Activated naive CD8-positive, alpha-beta T cell treated with anti-CD3 and anti-CD28 coated beads, Interleukin-2, amount 50 U/mL, for 16 hours (primary cell): Measurements from ENCODE around the gene LDLRAD4.

Experiments used
- DNase-seq: peaks from one replicate; pipeline ENCODE4 v3.0.0-alpha.2; 2020; ENCODE audit warnings: low read depth, low spot score

Gene LDLRAD4

DNA sequence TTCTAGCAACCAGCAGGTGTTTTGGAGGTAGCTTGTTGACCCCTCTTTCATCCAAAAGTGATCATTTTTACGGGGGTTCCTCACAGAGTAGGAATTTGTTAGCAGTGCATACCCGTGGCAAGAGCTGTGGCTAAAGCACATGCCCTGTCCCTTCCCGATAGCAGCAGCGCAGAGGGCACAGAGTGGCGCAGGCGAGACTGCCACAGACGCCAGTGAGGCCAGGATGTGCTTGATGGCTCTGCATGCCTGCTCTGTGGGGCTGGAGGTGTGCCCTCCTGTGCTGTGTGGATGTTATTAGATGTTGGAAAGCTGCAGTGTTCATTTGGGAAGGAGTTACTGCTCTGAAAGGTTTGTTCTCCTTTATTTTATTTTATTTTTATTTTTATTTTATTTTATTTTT, 354.2 kb downstream of the LDLRAD4 start:
- DNase-seq, result no peak

DNA sequence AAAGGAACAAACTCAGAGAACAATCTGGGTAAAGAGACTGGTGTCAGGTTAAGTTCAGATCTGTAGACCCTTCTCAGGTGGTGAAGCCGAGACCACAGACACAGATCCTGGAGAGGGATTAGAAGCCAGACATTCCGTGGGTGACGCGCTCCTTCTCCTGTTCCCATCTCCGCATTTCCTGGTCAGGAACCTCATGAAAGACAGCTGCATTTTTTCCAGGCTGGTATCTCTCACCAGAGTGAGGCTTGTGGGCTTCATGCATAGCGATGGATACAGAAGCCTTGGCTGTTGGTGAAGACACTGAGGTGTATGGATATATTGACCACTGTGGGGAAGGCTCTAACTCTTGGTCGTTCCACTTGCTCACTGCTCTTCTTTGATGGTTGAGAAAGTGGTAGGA, 355.2 kb downstream of the LDLRAD4 start:
- DNase-seq, result no peak

DNA sequence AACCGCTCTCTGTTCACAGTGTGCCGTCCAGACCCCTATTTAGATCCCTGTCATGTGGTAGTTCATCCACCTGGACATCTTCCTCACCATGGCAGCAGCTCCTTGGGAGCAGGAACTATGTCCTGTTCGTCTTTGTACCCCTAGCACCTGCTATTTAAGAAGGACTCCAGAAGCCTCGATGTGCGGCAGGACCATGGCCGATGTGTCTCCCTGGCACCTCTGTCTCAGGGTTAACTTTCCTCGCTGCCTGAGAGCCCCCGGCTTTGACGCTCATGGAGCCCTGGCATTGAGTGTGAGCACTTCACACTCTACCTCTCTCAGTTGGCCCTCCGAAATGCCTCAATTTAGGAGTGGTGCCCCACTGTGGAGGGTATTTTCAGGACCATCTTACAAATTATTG, 355.8 kb downstream of the LDLRAD4 start:
- no peak for DNase-seq

DNA sequence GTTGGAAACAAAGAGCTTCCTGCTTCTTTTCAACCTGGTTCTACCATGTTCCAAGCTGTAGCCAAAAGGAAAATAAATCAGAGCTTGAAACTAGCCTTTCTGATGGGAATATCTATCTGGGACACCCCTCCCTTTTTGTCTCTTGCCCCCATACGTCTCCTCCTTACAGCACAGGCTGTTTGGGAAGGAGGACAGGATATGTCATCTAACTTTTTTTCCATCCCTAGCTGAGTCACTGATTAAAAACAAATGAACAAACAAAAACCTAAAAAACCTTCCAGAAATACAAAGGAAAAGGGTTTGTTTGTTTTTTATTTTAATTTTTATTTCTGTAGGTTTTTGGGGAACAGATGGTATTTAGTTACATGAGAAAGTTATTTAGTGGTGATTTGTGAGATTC, 356.2 kb downstream of the LDLRAD4 start:
- DNase-seq, result no peak

DNA sequence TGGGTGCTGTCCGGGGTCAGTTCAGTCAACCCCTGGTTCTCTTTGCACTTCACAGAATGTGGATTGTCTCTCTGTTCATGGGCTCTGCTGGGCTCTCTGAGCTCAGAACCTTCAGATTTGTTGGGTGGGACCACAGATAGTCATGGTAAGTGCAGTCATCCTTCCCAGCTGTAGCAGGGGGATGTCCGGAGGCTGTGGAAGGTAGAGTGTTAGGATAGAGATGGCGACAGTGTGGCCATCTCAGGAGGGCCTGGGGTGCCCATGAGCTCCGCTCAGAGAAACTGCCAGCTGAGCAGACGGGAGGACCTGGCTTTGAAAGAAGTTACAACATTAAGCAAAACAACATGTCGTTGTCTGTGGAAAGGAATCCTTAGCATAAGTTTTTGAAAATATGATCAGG, 358.0 kb downstream of the LDLRAD4 start:
- no peak for DNase-seq

DNA sequence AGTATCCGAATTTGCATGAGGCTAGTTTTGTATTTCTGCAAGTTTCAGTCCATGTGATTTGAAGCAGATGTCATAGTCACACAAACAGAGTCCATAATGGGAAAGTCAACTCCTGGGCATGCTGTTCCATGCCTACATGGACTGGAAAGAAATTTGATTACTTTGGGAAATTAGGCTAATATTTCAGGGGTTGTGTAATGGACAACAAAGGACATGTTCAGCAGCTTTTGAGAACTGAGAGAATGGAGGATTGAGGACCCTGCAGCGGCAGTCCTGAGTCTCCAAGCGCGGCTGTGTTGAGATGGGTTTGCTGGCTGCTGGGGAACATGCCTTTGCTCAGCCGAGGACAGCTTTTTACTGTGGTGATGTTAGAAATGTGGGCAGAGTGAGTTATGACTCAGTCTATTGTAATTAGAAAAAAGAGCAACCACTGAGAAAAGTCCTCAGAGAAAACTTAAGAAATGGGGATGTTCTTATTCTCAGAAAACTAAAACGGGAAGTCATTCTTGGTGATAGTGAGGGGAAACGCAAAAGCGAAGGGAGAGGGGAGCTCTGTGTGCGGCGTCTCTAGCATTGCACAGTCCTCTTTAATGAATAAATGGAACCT, 358.6 kb downstream of the LDLRAD4 start:
- no peak for DNase-seq

DNA sequence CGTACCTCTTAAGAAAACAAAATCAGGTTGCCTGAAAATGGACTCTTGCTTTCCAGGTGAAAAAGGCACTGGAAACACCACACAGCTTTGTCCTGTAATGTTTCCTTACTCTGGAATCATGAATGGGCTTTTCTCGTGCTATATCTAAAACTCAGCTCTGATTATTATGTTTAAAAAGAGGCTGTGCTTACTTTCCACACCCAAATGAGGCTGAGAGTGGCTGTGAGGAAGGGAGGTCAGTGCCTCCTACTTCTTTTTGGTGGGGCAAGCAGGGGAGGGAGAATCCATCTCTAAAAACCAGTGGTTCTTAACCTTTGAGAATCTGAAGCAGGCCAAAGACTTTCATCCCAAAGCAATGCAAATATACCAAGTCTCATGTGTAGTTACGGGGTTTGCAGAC, 359.2 kb downstream of the LDLRAD4 start:
- no peak for DNase-seq

DNA sequence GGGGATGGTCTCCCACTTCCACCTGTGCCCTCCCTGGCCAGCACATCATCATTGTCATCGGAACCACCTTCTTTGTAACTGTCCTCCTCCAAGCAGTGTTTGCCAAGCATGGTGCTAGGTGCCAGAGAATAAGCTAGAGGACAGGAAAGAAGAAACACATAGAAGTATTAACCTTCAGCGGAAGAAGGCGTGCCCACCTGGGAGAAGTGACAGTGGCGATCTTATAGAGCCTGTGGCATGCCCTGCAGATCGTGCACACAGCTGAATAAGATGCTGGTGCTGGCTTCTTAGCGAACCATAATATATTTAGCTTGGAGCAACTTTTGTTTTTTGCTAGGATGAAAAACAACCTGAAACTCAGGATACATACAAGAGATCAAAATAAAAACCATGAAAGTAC, 359.8 kb downstream of the LDLRAD4 start:
- no peak for DNase-seq

DNA sequence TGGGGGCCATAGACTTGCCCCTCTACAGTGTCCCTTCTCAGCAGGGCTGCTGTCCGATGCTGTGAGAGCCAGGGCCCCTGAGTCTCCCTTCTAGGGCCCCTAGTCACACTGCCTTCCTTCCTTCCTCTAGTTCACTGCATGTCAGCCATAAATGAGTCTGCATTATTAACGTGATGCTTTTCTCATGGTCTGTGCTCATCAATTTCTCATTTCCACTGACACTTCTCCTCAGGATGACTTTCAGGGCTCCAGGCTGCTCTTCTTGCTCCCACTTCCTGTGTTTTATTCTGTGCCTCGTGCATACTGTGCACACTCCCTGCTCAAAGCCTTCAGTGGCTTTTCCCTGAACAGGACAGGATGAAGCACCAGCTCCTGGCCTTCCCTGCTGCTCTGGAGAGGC, 361.3 kb downstream of the LDLRAD4 start:
- DNase-seq, result no peak

DNA sequence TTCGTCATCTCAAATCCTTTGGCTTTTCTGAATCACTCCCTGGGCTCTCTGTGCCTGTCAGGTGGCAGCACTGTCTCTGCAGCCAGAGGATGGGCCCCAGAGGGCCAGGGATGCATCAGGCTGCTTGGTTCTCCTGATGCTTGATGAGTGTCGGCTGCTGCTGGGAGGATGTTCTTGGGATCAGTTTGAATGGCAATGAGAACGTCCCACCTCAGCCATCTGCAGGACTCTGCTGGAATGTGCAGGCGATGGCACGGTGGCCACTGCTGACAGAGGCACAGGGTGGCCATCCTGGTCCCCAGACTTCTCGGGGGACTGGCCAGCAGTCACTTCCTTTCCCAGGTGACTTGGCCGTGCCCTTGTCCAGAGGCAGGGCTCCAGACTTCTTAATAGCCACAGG, 361.8 kb downstream of the LDLRAD4 start:
- DNase-seq, result no peak

DNA sequence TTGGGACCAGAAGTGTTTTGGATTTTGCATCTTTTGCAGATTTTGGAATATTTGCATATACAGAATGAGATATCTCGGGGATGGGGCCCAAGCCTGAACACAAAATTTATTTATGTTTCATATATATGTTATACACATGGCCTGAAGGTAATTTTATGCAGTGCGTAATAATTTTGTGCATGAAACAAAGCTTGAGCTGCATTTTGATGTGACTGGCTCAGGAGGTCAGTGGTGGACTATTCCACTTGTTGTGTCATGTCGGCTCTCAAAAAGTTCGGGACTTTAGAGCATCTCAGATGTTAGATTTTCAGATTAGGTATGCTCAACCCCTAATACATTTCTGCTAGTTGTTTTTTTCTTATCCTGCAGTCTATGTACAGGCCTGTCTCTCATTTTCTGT, 362.4 kb downstream of the LDLRAD4 start:
- no peak for DNase-seq

DNA sequence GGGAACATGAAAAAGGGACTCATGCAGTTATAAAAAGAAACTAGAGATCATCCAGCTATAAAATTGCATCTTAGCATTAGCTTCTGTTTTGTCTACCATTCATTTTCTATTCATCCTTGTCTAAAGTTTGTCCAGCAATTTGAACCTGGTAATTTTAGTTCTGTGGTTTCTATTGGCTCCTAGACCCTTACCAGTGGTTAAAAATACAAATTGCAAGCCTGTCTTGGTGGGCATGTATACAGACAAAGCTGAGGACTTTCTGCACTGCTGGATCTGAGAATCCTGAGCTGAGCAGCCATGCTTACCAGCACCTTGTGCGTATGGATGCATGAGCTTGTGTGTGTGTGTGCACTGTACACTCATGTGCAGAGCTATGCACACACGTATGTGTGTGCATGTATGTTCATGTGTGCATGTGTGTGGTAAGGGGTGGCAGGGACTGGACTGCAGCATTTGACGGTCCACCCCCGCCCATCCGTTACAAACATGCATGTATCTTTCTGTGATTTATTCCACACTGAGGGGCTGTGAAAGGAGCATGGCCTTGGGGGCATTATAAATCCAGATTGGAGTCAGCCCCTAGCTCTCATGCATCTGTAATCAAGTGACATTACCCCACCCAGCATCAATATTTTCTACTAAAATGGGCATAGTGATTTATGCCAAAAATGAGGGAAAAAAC, 363.1 kb downstream of the LDLRAD4 start:
- no peak for DNase-seq

DNA sequence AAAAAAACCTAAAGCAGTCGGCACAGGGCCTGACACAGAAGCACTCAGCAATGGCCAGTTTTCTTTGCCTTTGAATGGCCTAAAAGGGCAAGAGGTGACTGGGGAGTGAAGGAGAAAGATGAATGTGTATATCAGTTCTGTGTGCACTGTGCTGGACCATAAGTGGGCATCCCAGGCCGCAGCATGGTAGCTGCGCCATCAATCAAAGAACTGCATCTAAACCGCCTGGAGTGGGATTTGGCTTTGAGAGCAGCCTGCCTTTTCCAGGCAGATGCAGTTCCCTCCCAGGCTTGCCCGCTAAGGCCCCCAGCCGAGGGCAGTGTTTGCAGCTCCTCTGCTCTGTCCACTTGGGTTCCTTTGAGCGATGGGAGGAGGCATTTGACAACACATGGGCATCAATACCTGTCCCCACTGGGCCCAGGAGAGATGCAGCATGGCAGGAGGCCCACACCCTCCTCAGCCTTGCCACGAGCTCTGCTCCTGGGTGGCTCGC, 363.7 kb downstream of the LDLRAD4 start:
- DNase-seq, result no peak

DNA sequence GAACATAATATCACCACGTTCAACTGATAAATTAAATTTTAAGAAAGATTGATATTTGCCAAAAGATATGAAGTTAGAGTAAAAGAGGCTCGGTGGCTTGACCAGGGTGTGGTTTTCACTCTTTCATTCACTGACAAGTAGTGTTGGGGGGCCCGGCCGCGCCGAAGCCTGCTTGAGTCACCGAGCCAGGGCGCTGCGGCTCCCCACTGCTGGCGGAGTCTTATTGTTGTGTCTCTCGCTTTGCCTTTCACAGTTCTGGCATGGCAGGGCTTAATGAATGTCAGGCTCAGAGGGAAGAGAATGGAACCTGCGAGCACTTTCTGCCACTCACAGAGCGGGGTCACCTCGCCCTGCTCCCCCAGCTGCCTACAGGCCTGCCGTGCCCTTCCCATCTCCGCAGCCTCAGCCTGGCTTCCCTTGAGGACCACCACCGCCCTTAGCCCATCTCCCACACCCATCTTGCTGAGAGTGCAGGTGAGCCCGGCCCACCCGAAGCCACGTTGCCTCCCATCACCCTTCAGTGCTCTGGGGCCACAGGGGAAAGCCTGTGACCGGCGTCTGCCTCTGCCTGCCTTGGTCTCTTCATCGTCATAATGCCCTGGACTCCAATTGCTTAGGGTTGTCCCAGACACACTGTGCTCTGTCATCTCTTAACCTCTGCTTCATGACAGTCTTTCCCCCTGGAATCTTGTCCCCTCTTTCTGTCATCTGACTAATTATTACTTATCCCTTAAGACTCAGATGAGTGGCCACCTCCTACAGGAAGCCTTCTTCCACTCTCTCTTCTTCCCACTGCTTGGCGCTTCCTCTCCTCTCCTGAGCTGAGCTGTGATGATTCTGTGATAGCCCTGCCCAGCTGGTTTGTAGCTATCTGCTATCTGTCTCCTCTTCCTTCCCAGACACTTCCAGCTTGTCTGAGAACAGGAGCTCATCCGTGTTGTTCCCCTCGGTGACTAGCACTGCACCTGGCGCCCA, 365.3 kb downstream of the LDLRAD4 start:
- DNase-seq, result no peak

DNA sequence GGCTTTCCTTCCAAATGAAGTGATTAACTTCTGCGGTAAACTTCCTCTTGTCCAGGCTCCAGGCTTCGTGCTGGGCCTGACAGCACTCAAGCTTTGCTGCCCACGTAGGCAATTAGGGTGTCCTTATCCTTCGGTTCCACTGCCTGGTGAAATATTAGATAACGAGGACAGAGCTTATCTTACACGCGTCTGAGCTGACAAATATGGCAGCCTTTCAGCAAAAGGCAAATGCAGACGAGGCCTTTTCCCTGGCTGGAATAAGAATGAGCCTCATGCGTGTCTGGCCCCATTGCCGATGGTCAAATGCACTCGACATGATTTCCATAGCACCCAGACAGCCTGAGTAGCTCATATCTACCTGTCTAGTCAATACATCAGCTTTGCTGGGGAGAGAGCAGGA, 366.3 kb downstream of the LDLRAD4 start:
- DNase-seq, result no peak

DNA sequence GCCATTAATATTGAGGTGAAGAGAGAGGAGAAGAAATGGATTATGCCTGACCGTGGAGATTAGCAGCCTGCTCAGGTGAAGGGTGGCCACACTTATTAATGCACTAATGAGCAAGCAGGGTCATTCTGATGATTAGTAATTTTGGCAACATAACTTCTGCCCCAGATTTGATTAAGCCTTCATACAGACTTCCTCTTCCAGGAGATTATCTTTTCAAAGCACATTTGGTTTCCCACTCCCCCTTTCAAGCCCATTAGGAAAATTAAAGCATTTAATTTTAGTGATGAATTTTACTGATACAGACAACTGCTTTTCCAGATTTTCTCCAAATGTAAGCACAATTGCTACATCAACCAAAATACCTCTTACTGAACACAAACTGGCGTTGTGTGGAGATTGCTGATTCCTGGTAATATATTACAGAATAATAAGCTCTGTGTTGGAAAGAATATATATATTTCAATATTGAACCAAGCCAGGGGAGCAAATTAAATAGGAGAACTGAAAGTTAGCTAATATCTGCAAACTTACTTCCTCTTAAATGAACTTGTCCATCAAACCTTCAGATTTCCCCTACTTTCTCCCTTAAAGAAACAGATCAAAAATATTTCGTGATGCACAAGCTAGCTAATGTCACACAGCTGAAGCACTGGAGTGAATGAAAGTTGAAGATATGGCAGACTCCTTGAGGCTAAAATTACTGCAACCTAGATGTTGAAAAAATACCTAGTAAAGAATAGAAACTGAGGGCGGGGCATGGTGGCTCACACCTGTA, 367.0 kb downstream of the LDLRAD4 start:
- DNase-seq, result no peak

DNA sequence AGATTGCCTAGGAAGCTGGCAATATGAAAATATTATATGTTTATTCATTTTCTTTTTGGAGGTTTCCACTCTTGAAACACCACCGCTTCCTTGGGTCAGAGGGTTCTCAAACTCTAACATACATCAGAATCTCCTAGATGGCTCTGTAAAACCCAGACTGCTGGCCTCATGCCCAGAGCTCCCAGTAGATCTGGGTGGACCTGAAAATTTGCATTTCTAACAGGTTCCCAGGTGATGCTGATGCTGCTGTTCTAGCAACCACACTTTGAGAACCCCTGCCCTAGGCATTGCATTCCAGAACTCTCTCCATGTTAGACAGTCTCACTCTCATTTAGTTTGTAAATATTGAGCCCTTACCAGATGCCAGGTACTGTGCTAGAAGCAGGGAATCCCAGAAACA, 368.4 kb downstream of the LDLRAD4 start:
- DNase-seq, result no peak

DNA sequence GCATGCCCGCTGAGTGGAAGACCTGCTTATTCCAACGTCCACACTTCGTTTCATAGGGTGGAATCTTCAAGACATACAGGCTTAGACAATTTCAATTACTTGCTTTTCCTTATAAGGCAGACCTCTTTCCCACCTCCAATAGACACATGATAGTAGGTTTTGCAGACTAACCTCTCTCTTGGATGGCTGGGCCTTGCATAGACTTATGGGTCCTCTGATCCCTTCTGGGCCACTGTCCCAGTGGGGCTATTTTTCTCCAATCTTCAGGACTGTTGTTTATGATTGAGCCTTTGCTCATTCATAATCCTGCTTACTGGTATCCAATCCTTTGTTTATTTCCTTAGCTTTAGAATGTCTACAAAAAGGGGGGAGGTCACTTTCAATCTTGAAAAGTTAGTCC, 368.9 kb downstream of the LDLRAD4 start:
- DNase-seq, result no peak

DNA sequence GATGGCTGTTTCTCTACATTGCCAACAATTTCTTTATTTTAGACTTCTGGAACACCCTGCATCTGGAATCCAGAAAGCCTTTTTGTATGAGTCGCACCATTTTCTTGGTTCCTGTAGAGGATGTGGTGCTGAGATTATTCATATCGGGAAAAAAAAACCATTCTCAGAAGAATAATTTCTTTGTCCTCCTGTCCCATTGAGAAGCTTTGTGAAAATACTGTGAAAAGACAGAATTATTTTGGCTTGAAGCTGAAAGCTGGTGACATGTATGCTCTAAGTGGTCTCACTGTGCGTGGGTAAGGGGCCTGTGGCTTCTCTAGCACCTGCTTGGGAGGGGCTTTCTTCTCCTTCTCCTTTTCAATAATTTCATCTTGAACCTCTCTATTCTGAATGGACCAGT, 369.4 kb downstream of the LDLRAD4 start:
- DNase-seq, result no peak

DNA sequence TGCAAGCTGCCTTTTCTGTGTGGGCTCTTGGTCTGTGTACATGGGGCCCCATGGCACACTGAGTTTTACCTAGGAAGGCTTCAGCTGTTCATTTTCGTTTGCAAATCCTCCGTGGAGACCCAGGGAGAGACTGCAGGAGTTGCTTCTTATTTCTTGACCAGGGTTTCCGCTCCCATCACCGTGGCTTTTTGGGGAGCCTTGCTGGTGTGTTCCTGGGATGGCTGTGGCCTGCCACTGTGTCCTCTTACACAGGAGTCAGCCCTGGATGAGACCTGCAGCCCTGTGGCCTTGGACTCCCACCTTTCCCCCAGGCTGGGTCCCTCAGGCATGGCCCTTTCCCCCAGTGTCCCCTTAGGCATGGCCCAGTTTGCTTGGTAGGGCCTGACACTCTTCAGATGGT, 370.8 kb downstream of the LDLRAD4 start:
- DNase-seq, result no peak

DNA sequence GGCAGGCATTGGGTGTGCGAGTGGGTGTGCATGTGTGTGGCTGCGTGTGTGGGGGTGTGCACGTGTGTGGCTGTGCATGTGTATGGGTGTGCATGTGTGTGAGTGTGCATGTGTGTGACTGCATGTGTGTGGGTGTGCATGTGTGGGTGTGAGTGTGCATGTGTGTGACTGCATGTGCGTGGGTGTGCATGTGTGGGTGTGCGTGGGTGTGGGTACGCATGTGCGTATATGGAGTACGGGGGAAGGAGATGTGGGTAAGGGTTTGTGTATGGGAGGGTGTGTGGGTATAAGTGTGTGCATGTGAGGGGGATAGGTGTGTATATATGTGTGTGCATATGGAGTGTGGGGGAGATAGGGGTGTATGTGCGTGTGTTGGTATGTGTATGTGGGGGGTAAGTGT, 371.4 kb downstream of the LDLRAD4 start:
- no peak for DNase-seq

DNA sequence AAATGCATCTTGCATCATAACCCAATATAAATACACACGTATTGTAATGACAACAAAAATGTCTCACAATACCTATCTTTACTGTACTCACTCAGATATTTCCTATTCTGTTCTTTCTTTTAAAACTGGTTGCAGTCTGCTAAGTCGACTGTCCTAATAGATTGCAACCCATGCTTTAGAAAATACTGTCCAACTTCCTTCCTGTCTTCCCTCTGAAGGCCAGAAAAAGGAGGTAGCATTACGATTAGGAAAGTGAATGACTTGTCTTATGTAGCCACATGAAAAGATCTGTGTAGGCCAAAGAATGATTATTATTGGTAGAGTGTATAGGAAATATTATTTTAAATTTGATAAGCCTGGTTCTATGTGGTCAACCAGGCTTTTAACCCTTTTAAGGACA, 373.7 kb downstream of the LDLRAD4 start:
- no peak for DNase-seq
